Spleen (tissue), 11 donors: Measurements from ENCODE around the gene POLD2. TPM values are rescaled to one million over a fixed set of nuclear protein-coding genes. Genes with fewer than 3 reads are reported as not detected.

Experiments
- DNase-seq: peaks from one replicate; pipeline ENCODE4 v3.0.0-alpha.2; 2020
- H3K27ac ChIP-seq, 8 donors: fragments of 200-600 bp; sonication (generic) in 7 of 8; 1 replicate in 4 of 8; 2 replicates in 4 of 8; pipeline versions ENCODE4 v1.5.0 to v1.8.0; 2016 to 2021; ENCODE audit warnings: inconsistent platforms in 4 of 8, mild to moderate bottlenecking in 4 of 8, moderate library complexity in 1 of 8
- H3K27me3 ChIP-seq, 7 donors: fragments of 200-600 bp; sonication (generic) in 6 of 7; replicated peaks in 1 of 7; 1 replicate in 4 of 7; 2 replicates in 3 of 7; pipeline versions ENCODE4 v1.5.0 to v1.8.0; 2016 to 2021; ENCODE audit warnings: inconsistent platforms in 3 of 7, mild to moderate bottlenecking in 1 of 7
- H3K36me3 ChIP-seq, 6 donors: fragments of 200-600 bp; sonication (generic) in 5 of 6; 1 replicate in 4 of 6; 2 replicates in 2 of 6; pipeline versions ENCODE4 v1.5.0 to v1.8.0; 2016 to 2021; ENCODE audit warnings: inconsistent platforms in 2 of 6
- H3K4me1 ChIP-seq, 6 donors: fragments of 200-600 bp; sonication (generic) in 5 of 6; 1 replicate in 3 of 6; 2 replicates in 3 of 6; pipeline versions ENCODE4 v1.5.0 to v1.8.0; 2016 to 2021; ENCODE audit warnings: inconsistent platforms in 3 of 6
- H3K4me3 ChIP-seq, 8 donors: fragments of 200-600 bp; sonication (generic) in 7 of 8; 1 replicate in 4 of 8; 2 replicates in 4 of 8; pipeline versions ENCODE4 v1.5.0 to v1.8.0; 2016 to 2021; ENCODE audit warnings: inconsistent platforms in 4 of 8, mild to moderate bottlenecking in 4 of 8, moderate library complexity in 2 of 8
- H3K9me3 ChIP-seq, 8 donors: fragments of 200-600 bp; sonication (generic) in 7 of 8; 1 replicate in 4 of 8; 2 replicates in 4 of 8; pipeline versions ENCODE4 v1.5.0 to v1.8.0; 2016 to 2021; ENCODE audit warnings: inconsistent platforms in 4 of 8
- POLR2A ChIP-seq, 3 donors: fragments of 450-650 bp; IDR thresholded peaks; one replicate each; pipeline ENCODE4 v1.5.1; 2017; ENCODE audit warnings: antibody characterized with exemption in 3 of 3, mild to moderate bottlenecking in 1 of 3
- POLR2AphosphoS5 ChIP-seq, 3 donors: sonication (generic); formaldehyde crosslinking; IDR thresholded peaks; one replicate each; pipeline ENCODE4 v1.5.1; 2017; ENCODE audit warnings: antibody characterized with exemption in 3 of 3
- WGBS, 5 donors: extraction: QIAGEN DNeasy Blood & Tissue Kit in 3 of 5; methylation state at CpG; one replicate each; pipeline versions ENCODE4 v1.1.5 to v1.1.7; 2013 to 2018; 5-methylcytosine and 5-hydroxymethylcytosine counted together
- intact Hi-C: fragments of 100-400 bp; cut with DNase I; formaldehyde crosslinking; loops from one replicate; pipeline ENCODE4 v1.15.0; 2023; ENCODE audit warnings: low total_unique reads
- polyA plus RNA-seq, 3 donors: library from polyadenylated mRNA; stranded (reverse); fragments of 200-250 nt; gene quantifications; one replicate each; pipeline ENCODE4 v1.2.1, GENCODE V29; 2013
- total RNA-seq, 7 donors: library from RNA; depleted of rRNA in 3 of 7; stranded (reverse); fragments of >200 nt in 3 of 7; fragmentation: NEBNext Ultra II Directional in 4 of 7; extraction: Animal tissue kit (Norgen Biotek cat#: 25700) in 4 of 7; gene quantifications; one replicate each; pipeline versions ENCODE4 v1.1.0 to v1.2.1, GENCODE V29; 2016 to 2021
- TF ChIP-seq, protein P1 (sequence below), 11 experiments: fragments of 200-600 bp in 7 of 11; fragments of 450-650 bp in 4 of 11; sonication (generic) in 4 of 11; IDR thresholded peaks in 8 of 11; conservative IDR thresholded peaks in 3 of 11; 1 replicate in 7 of 11; 2 replicates in 4 of 11; pipeline versions ENCODE4 v1.4.0 to v1.8.0; 2016 to 2021; ENCODE audit warnings: antibody characterized with exemption in 11 of 11, inconsistent platforms in 4 of 11, mild to moderate bottlenecking in 1 of 11
- donor health status: healthy with polysubstance abuse.
- donor health status: DM: no; HTN: no; CAD: no; lungs with moderate emphysema.
- donor health status: DM: no; HTN: no; CAD: no.
- donor health status: Bipolar disorder and iron deficiency.
- donor health status: healthy.
- donor health status: DM: no; HTN: no; CAD: no.
- donor health status: DM: yes; HTN: yes; CAD: no.

POLD2 gene
- total and polyA plus RNA-seq, 10 donors: 31.9 to 79.1 (median 49.3) TPM

DNA sequence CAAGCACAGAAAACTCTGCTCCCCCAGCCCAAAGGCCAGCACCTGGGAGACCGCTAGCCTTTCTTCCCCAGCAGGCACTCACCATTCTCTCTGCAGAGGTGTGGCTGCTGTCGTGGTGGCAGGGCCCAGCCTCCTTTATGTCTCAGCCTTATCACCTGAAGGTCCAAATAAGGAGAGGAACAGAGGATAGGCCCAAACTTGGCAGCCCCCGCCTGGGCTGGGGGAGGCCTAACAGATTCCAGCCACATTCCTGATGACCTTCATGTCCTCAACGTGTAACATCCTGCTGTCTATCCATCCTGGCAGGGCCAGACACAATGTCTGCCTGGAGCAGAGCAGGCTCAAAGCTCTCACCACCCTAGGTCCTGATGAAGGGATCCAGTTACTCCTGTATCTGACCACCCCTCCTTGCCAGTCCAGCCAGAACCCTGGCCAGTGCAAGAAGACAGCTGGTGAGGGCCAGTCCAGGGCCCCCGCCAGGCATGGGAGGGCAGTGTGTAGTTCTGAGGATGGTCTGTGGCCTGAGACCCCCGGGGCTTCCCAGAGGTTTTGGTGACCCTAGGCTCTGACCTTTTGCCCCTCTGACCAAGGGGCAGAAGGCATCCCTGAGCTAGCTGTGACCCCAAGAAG, 18.0 kb upstream of the POLD2 start, which contains the start of gene MYL7:
Gene MYL7 (minus strand): TSS at position 112 of the 630 bp plus-strand sequence. CDS start 27 bp downstream, at position 85.
- Histone ChIP-seq H3K27ac (no peak within 1 kb of the TSS), H3K9me3 (no peaks in the 10 kb centered on the region), H3K36me3 (no peaks in the 10 kb centered on the region), H3K27me3 (peaks cover 0 to 22% (median 7%) of the 10 kb centered on the region in 7 donors), H3K4me3 (no peak within 1 kb of the TSS), H3K4me1 (peaks cover 5 to 15% (median 12%) of the 10 kb centered on the region in 6 donors)
- TF ChIP-seq POLR2AphosphoS5 (IDR thresholded peaks at IDR 0.05) (no peak), POLR2A (IDR thresholded peaks at IDR 0.05) (no peak)
- TF ChIP-seq, protein P1, sequence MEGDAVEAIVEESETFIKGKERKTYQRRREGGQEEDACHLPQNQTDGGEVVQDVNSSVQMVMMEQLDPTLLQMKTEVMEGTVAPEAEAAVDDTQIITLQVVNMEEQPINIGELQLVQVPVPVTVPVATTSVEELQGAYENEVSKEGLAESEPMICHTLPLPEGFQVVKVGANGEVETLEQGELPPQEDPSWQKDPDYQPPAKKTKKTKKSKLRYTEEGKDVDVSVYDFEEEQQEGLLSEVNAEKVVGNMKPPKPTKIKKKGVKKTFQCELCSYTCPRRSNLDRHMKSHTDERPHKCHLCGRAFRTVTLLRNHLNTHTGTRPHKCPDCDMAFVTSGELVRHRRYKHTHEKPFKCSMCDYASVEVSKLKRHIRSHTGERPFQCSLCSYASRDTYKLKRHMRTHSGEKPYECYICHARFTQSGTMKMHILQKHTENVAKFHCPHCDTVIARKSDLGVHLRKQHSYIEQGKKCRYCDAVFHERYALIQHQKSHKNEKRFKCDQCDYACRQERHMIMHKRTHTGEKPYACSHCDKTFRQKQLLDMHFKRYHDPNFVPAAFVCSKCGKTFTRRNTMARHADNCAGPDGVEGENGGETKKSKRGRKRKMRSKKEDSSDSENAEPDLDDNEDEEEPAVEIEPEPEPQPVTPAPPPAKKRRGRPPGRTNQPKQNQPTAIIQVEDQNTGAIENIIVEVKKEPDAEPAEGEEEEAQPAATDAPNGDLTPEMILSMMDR (IDR thresholded peaks at IDR 0.05 in 8 of 11, conservative IDR thresholded peaks at IDR 0.05 in 3 of 11): no peak
- DNase-seq: peak; percentile 63
- WGBS, 5 donors: 65 to 87% (median 81%) methylated on average over 5 to 6 of the region's 6 CpGs
- intact Hi-C loops: no loop called here

DNA sequence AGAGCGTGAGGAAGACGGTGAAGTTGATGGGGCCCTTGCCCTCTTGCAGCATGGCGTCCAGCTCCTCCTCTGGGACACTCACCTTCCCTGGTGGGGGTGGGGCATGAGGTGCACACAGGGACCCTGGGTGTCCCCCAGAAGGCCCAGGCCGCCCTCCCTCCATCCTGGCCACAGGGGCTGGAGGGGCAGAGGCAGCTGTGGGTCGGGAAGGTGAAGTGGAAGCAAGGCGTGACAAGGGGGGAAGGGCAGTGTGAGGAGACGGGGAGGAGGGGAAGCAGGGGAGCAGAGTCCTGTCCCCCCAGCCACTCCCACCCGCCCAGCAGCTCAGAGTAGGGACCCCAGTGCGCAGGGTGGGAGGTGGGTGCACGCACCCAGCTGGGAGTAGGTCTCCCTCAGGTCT, 17.0 kb upstream of the POLD2 start:
- no peak for TF ChIP-seq POLR2A (IDR thresholded peaks at IDR 0.05)
- no peak for TF ChIP-seq POLR2AphosphoS5 (IDR thresholded peaks at IDR 0.05)
- TF ChIP-seq, protein P1 (IDR thresholded peaks at IDR 0.05 in 8 of 11, conservative IDR thresholded peaks at IDR 0.05 in 3 of 11): no peak
- Histone ChIP-seq H3K27ac (no peak overlapping the region), H3K9me3 (no peaks in the 10 kb centered on the region), H3K4me1 (peaks cover 1 to 6% (median 4%) of the 10 kb centered on the region in 6 donors), H3K4me3 (no peak overlapping the region), H3K27me3 (peaks cover 0 to 12% (median 2%) of the 10 kb centered on the region in 7 donors), H3K36me3 (no peaks in the 10 kb centered on the region)
- DNase-seq: peak; percentile 59
- WGBS, 5 donors: 77 to 93% (median 82%) methylated on average over 8 to 10 of the region's 10 CpGs
- intact Hi-C loops: no loop called here

DNA sequence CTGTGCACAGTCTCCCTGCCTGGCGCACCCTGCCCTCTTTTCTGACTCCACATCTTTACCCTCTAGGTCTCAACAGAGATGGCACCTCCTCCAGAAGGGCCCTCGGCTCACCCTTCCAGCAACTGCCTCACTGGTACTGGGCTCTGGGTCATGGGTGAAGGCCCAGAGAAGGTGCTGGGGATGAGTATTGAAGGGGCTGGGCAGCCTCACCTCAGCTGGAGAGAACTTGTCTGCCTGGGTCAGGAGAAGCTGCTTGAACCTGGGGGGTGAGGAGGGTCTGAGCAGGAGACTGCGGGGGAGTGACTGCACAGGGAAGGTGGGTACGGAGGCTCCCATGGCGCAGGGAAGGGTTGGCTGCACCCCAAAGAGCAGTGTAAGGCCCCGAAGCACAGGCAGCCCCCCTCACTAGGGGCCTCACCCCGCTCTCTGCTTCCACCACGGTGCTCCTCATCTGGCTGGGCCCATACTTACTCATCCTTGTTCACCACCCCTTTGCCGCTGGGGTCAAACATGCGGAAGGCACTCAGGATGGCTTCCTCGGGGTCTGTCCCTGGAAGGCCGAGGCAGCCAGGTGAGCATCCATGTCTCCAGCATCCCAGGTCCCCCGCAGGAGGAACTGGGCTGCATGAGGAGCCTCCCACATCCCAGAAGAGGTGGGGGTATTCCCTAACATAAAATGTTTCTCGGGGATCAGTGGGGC, 16.1 kb upstream of the POLD2 start:
- no peak for TF ChIP-seq POLR2A (IDR thresholded peaks at IDR 0.05)
- TF ChIP-seq, protein P1 (IDR thresholded peaks at IDR 0.05 in 8 of 11, conservative IDR thresholded peaks at IDR 0.05 in 3 of 11): no peak
- TF ChIP-seq POLR2AphosphoS5 (IDR thresholded peaks at IDR 0.05): no peak
- Histone ChIP-seq H3K4me3 (no peak overlapping the region), H3K36me3 (no peaks in the 10 kb centered on the region), H3K9me3 (no peaks in the 10 kb centered on the region), H3K4me1 (no peaks in the 10 kb centered on the region), H3K27me3 (peaks cover 0 to 3% (median 0%) of the 10 kb centered on the region in 7 donors), H3K27ac (no peak overlapping the region)
- intact Hi-C loops: no loop called here
- WGBS, 5 donors: 85 to 94% (median 92%) methylated on average over 10 to 14 of the region's 14 CpGs
- DNase-seq: peak; percentile 60

DNA sequence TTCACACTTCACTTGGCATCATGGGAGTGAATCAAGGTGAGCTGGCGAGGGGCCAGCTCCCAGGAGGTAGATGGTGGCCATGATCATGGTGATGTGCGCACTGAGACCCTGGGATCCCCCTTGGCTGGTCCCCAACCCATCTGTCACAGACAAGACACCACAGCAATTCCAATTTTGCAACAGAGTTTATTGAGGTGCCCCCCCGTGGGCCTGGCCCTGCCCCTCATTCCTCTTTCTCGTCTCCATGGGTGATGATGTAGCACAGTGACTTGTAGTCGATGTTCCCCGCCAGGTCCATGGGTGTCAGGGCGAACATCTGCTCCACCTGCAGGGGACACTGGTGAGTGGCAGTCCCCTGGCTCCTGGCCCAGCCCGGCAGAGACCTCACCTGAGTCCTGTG, 15.3 kb upstream of the POLD2 start:
- intact Hi-C loops: no loop called here
- Histone ChIP-seq H3K4me1 (no peaks in the 10 kb centered on the region), H3K4me3 (no peak overlapping the region), H3K27me3 (no peaks in the 10 kb centered on the region), H3K36me3 (no peaks in the 10 kb centered on the region), H3K9me3 (no peaks in the 10 kb centered on the region), H3K27ac (no peak overlapping the region)
- WGBS, 5 donors: 75 to 89% (median 81%) methylated on average over 5 to 8 of the region's 8 CpGs
- peak; percentile 51 for DNase-seq
- TF ChIP-seq POLR2AphosphoS5 (IDR thresholded peaks at IDR 0.05) (no peak), POLR2A (IDR thresholded peaks at IDR 0.05) (no peak)
- TF ChIP-seq, protein P1 (IDR thresholded peaks at IDR 0.05 in 8 of 11, conservative IDR thresholded peaks at IDR 0.05 in 3 of 11): no peak
